ENCODE results near the gene POLA2. TPM values are rescaled to one million over a fixed set of nuclear protein-coding genes. Genes with fewer than 3 reads are reported as not detected.
"Not testable (repeated sequence)": the region's sequence is repeated elsewhere in the genome, so short reads cannot be mapped to it uniquely, and the experiment has no call there.

POLA2 gene
- polyA plus RNA-seq, 3 donors = 27.6 to 35.0 (median 30.3) TPM

DNA sequence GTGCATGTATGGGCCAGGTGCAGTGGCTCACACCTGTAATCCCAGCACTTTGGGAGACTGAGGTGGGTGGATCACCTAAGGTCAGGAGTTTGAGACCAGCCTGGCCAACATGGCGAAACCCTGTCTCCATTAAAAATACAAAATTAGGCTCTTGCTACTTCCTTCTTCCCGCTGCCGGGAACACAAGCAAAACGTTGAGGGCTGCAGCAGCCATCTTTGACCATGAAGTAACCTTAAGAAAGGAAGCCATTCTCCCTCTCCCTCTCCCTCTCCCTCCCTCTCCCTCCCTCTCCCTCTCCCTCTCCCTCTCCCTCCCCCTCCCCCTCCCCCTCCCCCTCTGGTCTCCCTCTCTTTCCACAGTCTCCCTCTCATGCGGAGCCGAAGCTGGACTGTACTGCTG, 23.5 kb upstream of the POLA2 start:
- not testable (repeated sequence) for DNase-seq

DNA sequence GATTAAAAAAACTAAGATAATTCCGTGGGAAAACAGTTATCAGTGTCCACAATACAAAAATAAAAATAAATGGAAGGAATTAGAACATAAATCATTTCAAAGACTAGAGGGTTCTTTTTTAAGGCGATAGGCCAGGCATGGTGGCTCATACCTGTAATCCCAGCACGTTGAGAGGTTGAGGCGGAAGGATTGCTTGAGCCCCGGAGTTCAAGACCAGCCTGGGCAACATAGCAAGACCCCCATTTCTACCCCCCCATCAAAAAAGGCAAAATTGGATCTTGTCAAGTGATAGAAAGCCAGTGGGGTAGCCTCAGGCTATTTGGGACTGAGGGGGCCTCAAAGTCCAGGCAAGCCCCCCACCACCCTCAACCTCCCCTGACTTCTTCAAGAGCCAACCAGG, 20.6 kb upstream of the POLA2 start:
- no peak for DNase-seq

DNA sequence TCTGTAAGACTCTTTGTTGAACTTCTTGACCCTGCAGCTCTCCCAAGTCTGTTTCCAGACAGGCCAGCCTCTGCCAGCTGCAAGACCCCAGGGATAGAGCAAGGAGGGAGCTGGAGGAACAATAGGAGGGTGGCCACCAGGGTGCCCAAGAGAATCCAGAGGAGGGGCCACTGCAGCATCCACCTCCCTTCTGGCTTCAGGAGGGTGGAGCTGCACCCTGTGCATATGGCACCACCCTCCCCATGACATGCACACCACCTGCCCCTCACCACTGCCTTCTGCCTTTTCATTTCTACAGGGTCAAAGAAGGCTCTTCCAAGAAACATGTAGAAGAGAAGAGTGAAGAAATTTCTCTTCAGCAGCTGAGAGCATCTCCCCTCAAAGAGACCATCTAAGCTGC, 20.1 kb upstream of the POLA2 start:
- DNase-seq = no peak

DNA sequence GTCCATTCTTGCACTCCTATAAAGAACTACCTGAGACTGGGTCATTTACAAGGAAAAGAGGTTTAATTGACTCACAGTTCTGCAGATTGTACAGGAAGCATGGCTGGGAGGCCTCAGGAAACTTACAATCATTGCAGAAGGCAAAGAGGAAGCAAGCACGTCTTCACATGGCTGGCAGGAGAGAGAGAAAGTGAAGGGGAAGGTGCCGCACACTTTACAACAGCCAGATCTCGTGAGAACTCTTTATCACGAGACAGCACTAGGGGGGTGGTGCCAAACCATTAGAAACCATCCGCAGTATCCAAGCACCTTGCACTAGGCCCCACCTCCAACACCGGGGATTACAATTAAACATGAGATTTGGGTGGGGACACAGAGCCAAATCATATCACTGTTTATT, 19.4 kb upstream of the POLA2 start:
- DNase-seq = no peak

DNA sequence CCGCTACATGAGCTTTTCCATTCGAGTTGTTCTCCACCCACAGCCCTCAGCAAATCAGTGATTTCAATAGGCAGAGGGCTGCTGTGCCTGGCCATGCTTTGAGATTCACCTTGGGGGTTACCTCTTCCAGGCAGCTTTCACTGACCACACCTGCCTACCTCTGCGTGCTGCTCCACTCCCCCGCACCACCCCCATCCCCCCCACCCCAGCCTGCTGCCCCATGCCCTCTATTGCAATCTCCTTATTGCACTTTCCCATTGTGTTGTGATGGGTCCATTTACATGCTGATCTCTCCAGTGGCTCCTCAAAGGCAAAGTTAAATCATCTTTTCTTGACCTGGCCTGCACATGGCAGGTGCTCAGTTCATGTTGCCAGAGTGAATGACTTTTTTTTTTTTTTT, 18.0 kb upstream of the POLA2 start:
- no peak for DNase-seq

DNA sequence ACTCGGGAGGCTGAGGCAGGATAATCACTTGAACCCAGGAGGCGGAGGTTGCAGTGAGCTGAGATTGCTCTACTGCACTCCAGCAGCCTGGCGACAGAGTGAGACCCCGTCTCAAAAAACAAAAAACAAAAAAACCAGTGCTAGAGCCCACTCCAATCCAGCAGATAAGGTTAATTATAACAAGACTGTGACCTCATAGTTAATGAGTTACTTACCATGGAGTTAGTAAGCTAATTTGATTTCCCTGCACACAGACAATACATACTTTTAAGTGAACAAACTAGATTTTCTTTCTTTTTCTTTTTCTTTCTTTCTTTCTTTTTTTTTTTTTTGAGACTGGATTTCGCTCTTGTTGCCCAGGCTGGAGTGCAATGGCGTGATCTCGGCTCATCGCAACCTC, 16.7 kb upstream of the POLA2 start:
- not testable (repeated sequence) for DNase-seq

DNA sequence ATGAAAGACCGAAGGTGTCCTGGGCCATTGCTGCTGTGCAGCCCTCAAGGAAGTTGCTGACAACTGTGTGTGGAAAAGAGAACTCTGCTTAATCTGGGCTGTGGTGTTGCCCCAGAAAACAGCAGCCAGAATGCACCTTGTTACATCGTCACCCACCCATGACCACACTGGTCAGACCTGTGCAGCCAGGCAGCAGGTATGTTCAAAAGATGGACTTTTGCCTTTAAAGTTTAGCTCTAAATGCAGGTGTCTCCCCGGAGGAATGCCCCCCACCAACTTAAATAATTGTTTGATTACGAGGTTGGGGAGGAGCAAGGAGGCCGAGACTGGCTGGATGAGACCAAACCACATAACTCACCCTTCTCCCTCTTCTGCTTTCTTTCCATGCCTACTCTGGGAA, 15.3 kb upstream of the POLA2 start:
- DNase-seq = no peak

DNA sequence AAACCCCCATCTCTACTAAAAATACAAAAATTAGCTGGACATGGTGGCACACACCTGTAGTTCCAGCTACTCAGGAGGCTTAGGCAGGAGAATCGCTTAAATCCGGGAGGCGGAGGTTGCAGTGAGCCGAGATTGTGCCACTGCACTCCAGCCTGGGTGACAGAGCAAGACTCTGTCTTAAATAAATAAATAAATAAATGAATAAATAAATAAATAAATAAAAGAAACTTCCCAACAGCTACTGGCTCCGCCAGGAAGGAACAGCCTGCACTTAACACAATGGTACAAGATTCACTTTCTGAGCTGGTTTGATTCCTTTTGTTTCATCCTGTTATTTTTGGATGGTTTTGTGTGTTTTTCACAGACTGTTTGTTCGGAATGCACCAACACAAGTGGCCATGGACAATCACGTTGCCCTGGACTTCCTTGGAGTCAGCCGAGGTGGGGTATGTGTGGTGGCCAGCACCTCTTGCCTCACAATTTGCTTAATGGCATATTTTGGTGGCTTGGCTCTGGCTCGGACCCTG, 13.5 kb upstream of the POLA2 start:
- DNase-seq = not testable (repeated sequence)

DNA sequence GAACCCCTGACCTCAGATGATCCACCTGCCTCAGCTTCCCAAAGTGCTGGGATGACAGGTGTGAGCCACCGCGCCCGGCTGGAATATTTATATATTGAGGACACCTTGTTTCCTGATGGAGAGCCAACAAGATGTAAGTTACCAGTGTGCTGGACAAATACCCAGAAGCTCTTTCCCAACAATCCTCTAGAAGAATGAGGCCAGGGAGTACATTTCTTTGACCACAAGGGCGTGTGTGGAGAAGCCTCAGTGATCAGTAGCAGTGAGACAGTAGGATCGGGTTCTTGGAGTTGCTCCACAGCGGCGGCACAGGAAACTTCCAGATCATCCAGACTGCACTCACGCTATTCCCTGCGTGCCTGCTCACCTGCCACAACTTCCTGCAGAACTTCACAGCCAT, 10.3 kb upstream of the POLA2 start:
- DNase-seq = no peak

DNA sequence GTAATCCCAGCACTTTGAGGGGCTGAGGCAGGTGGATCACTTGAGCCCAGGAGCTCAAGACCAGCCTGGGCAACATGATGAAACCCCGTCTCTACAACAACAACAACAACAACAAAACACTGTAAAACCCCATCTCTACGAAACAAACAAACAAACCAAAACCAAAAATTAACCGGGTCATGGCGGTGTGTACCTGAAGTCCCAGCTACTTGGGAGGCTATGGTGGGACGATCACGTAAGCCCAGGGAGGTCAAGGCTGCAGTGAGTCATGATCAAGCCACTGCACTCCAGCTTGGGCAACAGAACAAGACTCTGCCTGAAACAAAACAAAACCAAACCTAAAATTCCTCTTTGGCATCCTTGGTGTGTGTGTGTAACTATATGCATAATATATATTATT, 7.0 kb upstream of the POLA2 start:
- DNase-seq = no peak

DNA sequence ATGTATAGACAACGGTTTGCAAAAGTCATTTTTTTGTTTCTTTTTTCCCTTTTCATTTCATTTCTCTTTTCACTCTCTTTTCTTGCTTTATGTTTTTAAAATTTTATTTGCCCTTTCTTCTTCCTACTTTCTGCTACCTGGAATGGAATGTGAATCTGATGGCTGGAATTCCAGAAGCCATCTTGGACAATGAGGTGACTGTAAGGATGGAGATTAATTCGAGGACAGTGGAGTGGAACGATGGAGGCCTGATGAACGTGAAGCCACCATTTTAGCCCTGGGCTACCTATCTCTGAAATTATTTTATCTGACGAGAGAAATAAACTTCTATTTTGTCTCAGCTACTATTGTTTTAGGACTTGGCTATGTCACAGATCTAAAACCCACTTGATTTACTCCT, 2.8 kb upstream of the POLA2 start:
- no peak for DNase-seq

DNA sequence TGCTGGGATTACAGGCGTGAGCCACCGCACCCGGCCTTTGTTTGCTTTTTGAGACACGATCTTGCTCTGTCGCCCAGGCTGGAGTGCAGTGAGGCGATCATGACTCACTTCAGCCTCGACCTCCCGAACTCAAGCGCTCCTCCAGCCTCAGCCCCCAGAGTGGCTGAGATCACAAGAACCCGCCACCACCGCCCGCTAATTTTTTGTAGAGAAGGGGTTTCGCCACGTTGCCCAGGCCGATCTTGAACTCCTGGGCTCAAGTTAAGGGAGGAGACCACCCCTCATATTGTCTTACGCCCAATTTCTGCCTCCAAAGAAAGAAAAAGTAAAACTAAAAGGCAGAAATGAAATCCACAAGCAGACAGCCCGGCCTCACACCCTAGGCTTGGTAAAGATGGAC, 1.5 kb upstream of the POLA2 start:
- DNase-seq = no peak

DNA sequence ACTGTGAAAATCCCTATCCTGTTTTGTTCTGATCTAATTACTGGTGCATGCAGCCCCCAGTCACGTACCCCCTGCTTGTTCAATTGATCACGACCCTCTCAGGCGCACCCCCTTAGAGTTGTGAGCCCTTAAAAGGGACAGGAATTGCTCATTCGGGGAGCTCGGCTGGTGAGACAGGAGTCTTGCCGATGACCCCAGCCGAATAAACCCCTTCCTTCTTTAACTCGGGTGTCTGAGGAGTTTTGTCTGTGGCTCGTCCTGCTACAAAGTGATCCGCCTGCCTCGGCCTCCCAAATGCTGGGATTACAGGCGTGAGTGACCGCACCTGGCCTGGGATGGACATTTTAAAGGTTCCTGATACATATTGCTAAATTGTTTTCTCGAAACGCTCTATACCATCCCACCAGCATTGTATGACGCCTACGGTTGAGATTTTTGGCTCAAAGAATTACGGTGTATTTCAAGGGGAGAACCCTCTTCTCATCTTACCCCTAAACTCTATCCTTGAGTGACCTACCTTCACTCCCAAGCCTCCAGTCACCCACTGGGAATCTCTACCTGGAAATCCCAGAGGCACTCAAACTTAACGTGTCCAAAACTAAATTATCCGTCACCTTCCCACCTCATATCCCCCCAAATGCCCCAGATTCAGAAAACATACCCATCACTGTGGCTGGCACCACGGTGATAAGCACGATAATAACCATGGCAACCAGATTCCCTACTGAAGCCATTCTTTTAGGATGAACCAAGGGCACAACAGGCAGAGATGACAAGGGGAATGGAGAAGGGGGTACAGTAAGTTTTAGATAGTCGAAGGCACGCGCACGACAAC, 789 bp upstream of the POLA2 start:
- DNase-seq = no peak

DNA sequence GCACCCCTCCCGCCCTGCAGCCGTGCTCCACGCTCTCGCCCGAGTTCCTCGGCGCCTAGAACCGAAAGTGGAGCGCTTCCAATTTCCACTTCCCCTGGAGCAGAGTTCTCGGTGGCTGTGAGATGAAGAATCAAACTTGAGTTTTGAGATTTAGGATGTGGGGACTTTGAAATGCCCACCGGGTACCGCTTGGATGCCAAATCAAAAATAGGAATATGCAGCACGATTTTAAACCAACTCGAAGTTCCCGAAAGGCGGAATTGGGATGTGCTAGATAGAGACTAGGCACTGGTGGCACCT, 569 bp downstream of the POLA2 start:
- DNase-seq = no peak

DNA sequence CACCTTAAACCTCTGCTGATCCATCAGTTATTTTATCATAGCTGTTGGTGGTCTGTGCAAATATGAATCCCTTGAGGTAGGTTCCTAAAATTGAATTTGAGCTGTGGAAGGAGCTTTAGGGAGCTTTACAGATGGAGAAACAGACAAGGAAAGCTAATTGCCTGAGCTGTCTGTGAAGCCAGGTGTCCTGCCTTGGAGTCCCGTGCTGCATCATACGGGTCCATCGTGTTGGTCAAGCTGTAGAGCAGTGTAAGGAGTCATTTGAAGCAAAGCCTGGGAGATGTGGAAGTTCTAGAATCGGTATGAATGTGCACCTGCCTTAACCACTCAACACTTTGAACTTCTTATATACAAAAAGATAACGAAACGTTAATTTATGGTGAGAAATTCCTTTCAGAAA, 1.0 kb downstream of the POLA2 start:
- no peak for DNase-seq

DNA sequence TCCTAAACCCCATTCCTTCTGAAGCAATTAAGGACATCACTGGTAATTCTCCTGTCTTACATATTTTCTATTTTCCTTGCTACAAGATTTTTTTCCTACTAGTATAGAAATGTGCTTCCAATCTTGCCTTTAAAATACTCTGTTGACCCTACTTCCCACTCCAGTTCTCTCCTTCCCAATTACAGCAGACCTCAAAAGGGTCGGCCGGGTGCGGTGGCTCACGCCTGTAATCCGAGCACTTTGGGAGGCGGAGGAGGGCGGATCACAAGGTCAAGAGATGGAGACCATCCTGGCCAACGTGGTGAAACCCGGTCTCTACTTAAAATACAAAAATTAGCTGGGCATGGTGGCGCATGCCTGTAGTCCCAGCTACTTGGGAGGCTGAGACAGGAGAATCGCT, 3.0 kb downstream of the POLA2 start:
- not testable (repeated sequence) for DNase-seq

DNA sequence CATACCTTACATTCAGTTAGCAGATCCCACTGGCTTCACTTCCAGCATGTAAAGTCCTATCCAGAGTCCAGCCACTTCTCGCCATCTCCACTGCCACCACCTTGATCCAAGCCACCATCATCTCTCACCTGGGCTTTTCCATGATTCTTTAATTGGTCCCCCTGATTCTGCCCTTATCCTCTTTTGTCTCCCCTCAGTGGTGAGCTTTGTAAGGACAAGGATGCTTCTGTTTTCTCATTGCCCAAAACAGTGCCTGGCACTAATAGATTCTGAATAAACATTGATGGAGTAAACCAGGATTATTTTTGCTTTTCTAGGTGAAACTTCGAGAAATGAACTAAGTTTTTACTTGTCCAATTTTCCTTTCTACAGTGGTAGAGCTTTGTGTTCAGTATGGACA, 4.4 kb downstream of the POLA2 start:
- DNase-seq = no peak

DNA sequence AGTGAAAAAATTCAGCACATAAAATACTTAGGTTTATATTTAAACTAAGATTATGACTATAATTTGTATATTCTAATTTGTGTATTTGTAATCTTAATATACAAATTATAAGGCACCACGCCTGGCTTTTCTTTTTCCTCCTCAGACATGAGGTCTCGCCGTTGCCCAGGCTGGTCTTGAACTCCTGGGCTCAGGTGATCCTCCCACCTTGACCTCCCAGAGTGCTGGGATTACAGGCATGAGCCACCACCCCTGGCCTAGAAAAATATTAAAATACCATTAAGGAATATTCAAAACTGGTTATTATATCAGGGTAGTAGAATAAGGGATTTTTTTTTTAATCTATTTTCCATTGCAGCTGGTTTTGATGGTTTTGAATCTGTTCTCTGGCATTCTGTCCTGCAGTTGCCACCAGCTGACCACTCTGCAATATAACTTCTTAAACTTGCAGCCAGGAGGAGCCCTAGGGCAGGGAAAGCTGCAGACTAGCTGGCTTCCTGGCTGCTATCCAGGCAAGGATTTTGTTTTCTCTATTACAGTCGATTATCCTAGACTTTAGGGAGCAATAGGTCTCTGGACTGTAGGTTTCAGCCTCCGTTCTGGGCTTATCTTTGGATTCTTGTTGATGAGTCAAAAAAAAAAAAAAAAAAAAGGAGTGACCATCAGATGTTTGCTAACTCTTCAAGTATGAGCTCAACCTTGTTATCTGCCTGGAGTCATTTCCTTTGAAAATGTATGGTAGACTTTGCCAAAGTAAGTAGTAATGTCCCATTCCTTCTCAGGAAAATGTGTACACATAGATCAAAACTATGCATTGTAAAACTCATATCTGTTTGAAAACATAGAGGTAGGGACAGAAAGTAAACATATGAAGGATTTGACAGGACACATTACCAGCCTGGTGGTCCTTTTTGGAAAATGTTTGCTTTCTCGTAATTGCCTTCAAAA, 13.2 kb downstream of the POLA2 start:
- DNase-seq = peak; percentile 74

DNA sequence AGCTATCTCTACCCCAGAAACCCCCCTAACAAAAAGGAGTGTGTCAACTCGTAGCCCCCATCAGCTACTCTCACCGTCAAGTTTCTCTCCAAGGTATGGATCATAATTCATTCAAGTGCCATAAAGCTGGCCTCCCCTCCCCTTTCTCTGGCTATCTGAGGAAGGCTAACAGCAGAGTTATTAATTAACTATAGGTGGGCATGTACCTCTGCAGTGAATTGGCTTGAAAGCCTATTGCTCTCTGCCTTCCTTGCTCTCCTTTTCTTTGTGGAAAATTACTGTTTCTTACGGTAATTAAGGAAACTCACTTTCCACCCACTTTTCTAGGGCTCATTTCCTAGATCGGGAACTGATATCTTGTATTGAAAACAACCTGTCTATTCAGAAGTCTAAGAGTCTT, 14.1 kb downstream of the POLA2 start:
- DNase-seq = no peak

DNA sequence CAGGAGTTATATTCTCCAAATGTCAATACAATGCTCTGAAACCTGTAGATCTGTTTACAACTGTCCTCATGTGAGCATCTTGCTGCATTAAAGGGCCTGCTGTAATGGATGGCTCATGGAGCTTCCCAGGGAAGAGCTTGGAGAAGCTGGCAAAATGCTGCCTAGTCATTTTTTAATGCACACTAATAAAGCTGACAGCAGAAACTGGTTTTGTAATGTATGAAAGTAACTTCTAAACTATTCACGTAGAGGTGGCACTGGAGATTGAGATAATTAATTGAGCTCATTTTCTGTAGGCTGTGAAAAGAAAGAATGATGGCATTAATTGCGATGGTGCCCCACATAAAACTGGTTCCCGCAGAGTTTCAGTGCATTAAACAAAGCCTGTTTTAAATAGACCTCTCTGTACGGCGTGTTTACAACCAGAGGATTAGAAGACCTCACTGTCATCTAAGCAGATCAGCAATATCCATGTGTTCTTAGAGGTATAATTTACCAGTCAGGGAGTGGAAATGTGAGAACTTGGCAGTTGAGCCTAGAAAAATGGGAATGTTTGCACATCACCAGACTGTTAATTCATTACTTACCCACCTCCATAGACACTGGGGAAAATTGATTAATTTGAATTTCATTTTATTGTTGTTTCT, 16.0 kb downstream of the POLA2 start:
- DNase-seq = no peak

DNA sequence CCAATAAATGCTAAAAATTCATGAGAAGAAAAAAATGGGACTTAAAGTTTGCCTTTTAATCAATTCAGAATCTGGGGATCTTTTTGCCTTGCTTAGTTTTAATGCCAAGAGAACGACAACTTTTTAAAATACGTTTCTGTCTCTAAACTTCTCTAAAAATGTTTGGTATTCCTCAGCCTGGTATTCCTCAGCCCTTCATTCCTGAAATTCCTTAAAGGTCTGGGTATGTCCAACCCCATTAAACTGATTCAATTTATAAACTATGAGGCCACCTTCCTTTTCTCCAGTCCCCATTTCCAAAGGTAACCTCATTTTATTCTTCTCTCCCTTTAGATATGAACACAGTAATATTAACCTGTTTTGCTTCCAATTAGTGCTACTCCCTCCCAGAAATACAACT, 16.6 kb downstream of the POLA2 start:
- no peak for DNase-seq

DNA sequence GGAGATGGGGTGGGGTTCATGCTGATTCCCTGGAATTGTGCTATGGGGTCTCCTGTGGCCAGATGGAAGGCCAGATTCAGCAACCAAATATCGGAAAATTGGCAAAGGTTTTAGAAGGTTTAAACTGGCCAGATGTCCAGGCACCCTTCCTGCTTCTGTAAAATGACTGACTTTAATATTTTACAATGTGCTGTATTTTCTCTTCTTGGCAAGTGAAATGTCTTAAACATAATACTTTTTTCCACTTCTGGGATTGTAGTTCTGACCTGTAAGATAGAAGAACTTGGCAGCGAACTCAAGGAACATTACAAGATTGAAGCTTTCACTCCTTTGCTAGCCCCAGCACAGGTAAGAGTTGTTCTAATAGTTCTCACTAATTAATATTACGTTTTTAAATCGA, 17.5 kb downstream of the POLA2 start:
- DNase-seq = no peak

Data from renal pelvis (tissue), 4 donors.